ENCODE data around the gene BLOC1S6.
"Not testable (repeated sequence)": the region's sequence is repeated elsewhere in the genome, so short reads cannot be mapped to it uniquely, and the experiment has no call there.

GRCh38 chr15:45650007-45650406 is 62.8 kb downstream of the BLOC1S6 start:
- not testable (repeated sequence) for TF ChIP-seq CTCF (IDR thresholded peaks at IDR 0.05; ENCODE audit: low read depth, low read length, poor library complexity, severe bottlenecking); EZH2phosphoT487 (IDR thresholded peaks at IDR 0.05; ENCODE audit: borderline replicate concordance, low read length)
